ENCODE results near the gene KRT82. TPM values are rescaled to one million over a fixed set of nuclear protein-coding genes. Genes with fewer than 3 reads are reported as not detected.

The KRT82 gene
- total and polyA plus RNA-seq, 2 of the 8 experiments (the other 6 are each of a cell fraction or from before 2014, with no cell fraction given) = not detected

GRCh38 chr12:52425466-52425865, 19.3 kb upstream of the KRT82 start:
- Histone ChIP-seq H3K4ac (replicated peaks; ENCODE audit: insufficient read length, low read depth, low read length) (no peak overlapping the region), H3K23ac (ENCODE audit: insufficient read length) (no peak overlapping the region), H3K27me3 (replicated peaks in 1 of 4; ENCODE audit: control insufficient read depth in 3 of 4, extremely low read depth in 1 of 4, insufficient read depth in 3 of 4, low read length in 3 of 4) (no peaks in the 10 kb centered on the region), H3K27ac (ENCODE audit: low read depth, low read length) (no peak overlapping the region), H3K14ac (ENCODE audit: insufficient read length) (no peak overlapping the region), H3K36me3 (ENCODE audit: control insufficient read depth in 2 of 4, insufficient read depth in 4 of 4, low read length in 3 of 4) (no peaks in the 10 kb centered on the region), H3K9me3 (ENCODE audit: insufficient read depth in 2 of 2, low read depth in 1 of 2, low read length in 1 of 2) (no peaks in the 10 kb centered on the region), H3K79me2 (ENCODE audit: control insufficient read depth in 1 of 2, insufficient read depth in 2 of 2, low read length in 2 of 2) (no peaks in the 10 kb centered on the region), H2BK5ac (ENCODE audit: low read depth, low read length) (no peak overlapping the region), H2BK120ac (replicated peaks; ENCODE audit: low read depth, low read length) (no peak overlapping the region), H4K91ac (replicated peaks; ENCODE audit: insufficient read length, low read length) (no peak overlapping the region), H2BK15ac (ENCODE audit: low read length) (no peak overlapping the region), H2AFZ (ENCODE audit: low read length) (no peak overlapping the region), H3K4me3 (ENCODE audit: extremely low read depth in 1 of 4, insufficient read depth in 2 of 4, low read depth in 3 of 4, low read length in 4 of 4) (no peak overlapping the region), H3K79me1 (ENCODE audit: low read depth, low read length) (no peaks in the 10 kb centered on the region), H3K9ac (replicated peaks in 1 of 4; ENCODE audit: extremely low read depth in 1 of 4, low read depth in 3 of 4, low read length in 3 of 4) (no peak overlapping the region), H2BK12ac (ENCODE audit: low read depth, low read length) (no peak overlapping the region), H4K5ac (ENCODE audit: insufficient read length, low read depth, low read length) (no peak overlapping the region), H4K8ac (ENCODE audit: extremely low read depth, insufficient read depth, low read length) (no peak overlapping the region), H3K18ac (ENCODE audit: extremely low read depth, low read length) (no peak overlapping the region), H4K20me1 (replicated peaks in 1 of 2; ENCODE audit: control insufficient read depth in 1 of 2, insufficient read depth in 2 of 2, low read length in 2 of 2) (no peaks in the 10 kb centered on the region), H3K4me2 (ENCODE audit: insufficient read depth in 1 of 2, low read depth in 2 of 2, low read length in 2 of 2) (no peak overlapping the region), H2BK20ac (ENCODE audit: low read length) (no peak overlapping the region), H2AK5ac (ENCODE audit: low read depth, low read length) (no peak overlapping the region), H3K56ac (replicated peaks; ENCODE audit: insufficient read length, low read depth, low read length) (no peak overlapping the region), H3K4me1 (replicated peaks in 1 of 4; ENCODE audit: control insufficient read depth in 3 of 4, insufficient read depth in 4 of 4, low read length in 3 of 4) (no peaks in the 10 kb centered on the region; a peak in 2 of 7 replicates), H3K23me2 (ENCODE audit: low read depth, low read length) (no peaks in the 10 kb centered on the region; the same call in 1 of the 2 replicates)
- FAIRE-seq (no peak), DNase-seq (ENCODE audit: low read depth in 1 of 2, low spot score in 2 of 2) (no peak)
- TF ChIP-seq ZNF274 (IDR thresholded peaks at IDR 0.05; ENCODE audit: borderline replicate concordance, extremely low read depth, low read length) = no peak
- TF ChIP-seq CEBPB (IDR thresholded peaks at IDR 0.05; ENCODE audit: low read depth, low read length) = no peak
- ChIA-PET CTCF (ENCODE audit: partially characterized antibody) (interaction anchor here (1.0 to 5.1 kb wide), 8 partner anchors 11 to 282 kb away, joined by 3 to 29 read pairs (median 4); no protein-coding TSS in a partner anchor), POLR2A (ENCODE audit: partially characterized antibody) (no interaction called here)
- 94% methylated on average over 4 of the region's 5 CpGs; no CpG with 5 or more reads in 1 of the 2 experiments for WGBS, 2 experiments (ENCODE audit: extremely low coverage in 1 of 2, insufficient coverage in 1 of 2, insufficient read length in 1 of 2, insufficient replicate concordance in 2 of 2, low coverage in 1 of 2, low lambda C conversion rate in 2 of 2, missing lambda C conversion rate in 1 of 2)
